HEK293 (cell line): ENCODE data around the gene CACNA1B.
A peak's percentile ranks its signal among the peaks of the same experiment; 100 is the strongest.

Experiments used
- CTCF ChIP-seq: fragments of 450-650 bp; formaldehyde crosslinking; IDR thresholded peaks from 2 replicates; pipeline ENCODE4 v1.5.1; 2016; ENCODE audit warnings: missing biosample characterization, missing genetic modification characterization
- GLIS2 ChIP-seq: fragments of 450-650 bp; formaldehyde crosslinking; IDR thresholded peaks from 2 replicates; pipeline ENCODE4 v1.5.1; 2016; ENCODE audit warnings: missing biosample characterization, missing genetic modification characterization
- KLF10 ChIP-seq: fragments of 450-650 bp; IDR thresholded peaks from 2 replicates; pipeline ENCODE4 v1.5.1; 2018; ENCODE audit warnings: missing biosample characterization, mild to moderate bottlenecking, missing genetic modification characterization
- KLF9 ChIP-seq: fragments of 450-650 bp; formaldehyde crosslinking; IDR thresholded peaks from 2 replicates; pipeline ENCODE4 v1.5.1; 2016; ENCODE audit warnings: missing biosample characterization, missing genetic modification characterization, low read depth
- MEIS1 ChIP-seq: sonication (generic); formaldehyde crosslinking; IDR thresholded peaks from 2 replicates; pipeline ENCODE4 v1.8.1; 2022; ENCODE audit warnings: missing genetic modification reagents, mild to moderate bottlenecking, borderline replicate concordance
- MZF1 ChIP-seq: fragments of 450-650 bp; formaldehyde crosslinking; IDR thresholded peaks from 2 replicates; pipeline ENCODE4 v1.5.1; 2017; ENCODE audit warnings: missing biosample characterization, missing genetic modification characterization, borderline replicate concordance
- RBAK ChIP-seq: fragments of 450-650 bp; formaldehyde crosslinking; IDR thresholded peaks from 2 replicates; pipeline ENCODE4 v1.5.1; 2016; ENCODE audit warnings: missing biosample characterization, missing genetic modification characterization
- SP2 ChIP-seq: fragments of 450-650 bp; formaldehyde crosslinking; IDR thresholded peaks from 2 replicates; pipeline ENCODE4 v1.5.1; 2016; ENCODE audit warnings: missing biosample characterization, missing genetic modification characterization
- ZBTB1 ChIP-seq: fragments of 450-650 bp; formaldehyde crosslinking; IDR thresholded peaks from 2 replicates; pipeline ENCODE4 v1.5.1; 2016; ENCODE audit warnings: missing biosample characterization, missing genetic modification characterization
- ZBTB11 ChIP-seq: fragments of 450-650 bp; formaldehyde crosslinking; conservative IDR thresholded peaks from 2 replicates; pipeline ENCODE4 v1.5.1; 2016; ENCODE audit warnings: low read depth, missing biosample characterization, missing genetic modification characterization
- ZBTB20 ChIP-seq: fragments of 450-650 bp; formaldehyde crosslinking; IDR thresholded peaks from 2 replicates; pipeline ENCODE4 v1.5.1; 2016; ENCODE audit warnings: missing biosample characterization, missing genetic modification characterization
- ZBTB21 ChIP-seq: fragments of 450-650 bp; formaldehyde crosslinking; IDR thresholded peaks from 2 replicates; pipeline ENCODE4 v1.5.1; 2017; ENCODE audit warnings: missing biosample characterization, missing genetic modification characterization
- ZBTB8A ChIP-seq: fragments of 450-650 bp; formaldehyde crosslinking; IDR thresholded peaks from 2 replicates; pipeline ENCODE4 v1.5.1; 2016; ENCODE audit warnings: missing biosample characterization, missing genetic modification characterization
- ZFP69B ChIP-seq: fragments of 450-650 bp; formaldehyde crosslinking; IDR thresholded peaks from 2 replicates; pipeline ENCODE4 v1.5.1; 2016; ENCODE audit warnings: missing biosample characterization, missing genetic modification characterization
- ZIC2 ChIP-seq: fragments of 450-650 bp; formaldehyde crosslinking; IDR thresholded peaks from 2 replicates; pipeline ENCODE4 v1.5.1; 2016; ENCODE audit warnings: missing biosample characterization, missing genetic modification characterization
- ZNF112 ChIP-seq: fragments of 450-650 bp; formaldehyde crosslinking; IDR thresholded peaks from 2 replicates; pipeline ENCODE4 v1.5.0; 2017; ENCODE audit warnings: missing biosample characterization, missing genetic modification characterization
- ZNF133 ChIP-seq: fragments of 450-650 bp; formaldehyde crosslinking; IDR thresholded peaks from 2 replicates; pipeline ENCODE4 v1.5.1; 2016; ENCODE audit warnings: missing biosample characterization, missing genetic modification characterization
- ZNF148 ChIP-seq: fragments of 450-650 bp; formaldehyde crosslinking; IDR thresholded peaks from 2 replicates; pipeline ENCODE4 v1.5.0; 2017; ENCODE audit warnings: missing biosample characterization, missing genetic modification characterization, borderline replicate concordance
- ZNF157 ChIP-seq: fragments of 450-650 bp; formaldehyde crosslinking; IDR thresholded peaks from 2 replicates; pipeline ENCODE4 v1.5.1; 2016; ENCODE audit warnings: missing biosample characterization, missing genetic modification characterization
- ZNF202 ChIP-seq: fragments of 450-650 bp; formaldehyde crosslinking; IDR thresholded peaks from 2 replicates; pipeline ENCODE4 v1.5.1; 2016; ENCODE audit warnings: missing biosample characterization, missing genetic modification characterization, borderline replicate concordance
- ZNF211 ChIP-seq: fragments of 450-650 bp; formaldehyde crosslinking; IDR thresholded peaks from 2 replicates; pipeline ENCODE4 v1.5.1; 2016; ENCODE audit warnings: low read depth, missing biosample characterization, missing genetic modification characterization
- ZNF239 ChIP-seq: fragments of 450-650 bp; formaldehyde crosslinking; IDR thresholded peaks from 2 replicates; pipeline ENCODE4 v1.5.1; 2016; ENCODE audit warnings: missing biosample characterization, missing genetic modification characterization
- ZNF266 ChIP-seq: fragments of 450-650 bp; formaldehyde crosslinking; IDR thresholded peaks from 2 replicates; pipeline ENCODE4 v1.5.1; 2016; ENCODE audit warnings: missing biosample characterization, missing genetic modification characterization, low read depth
- ZNF274 ChIP-seq, 2 experiments: fragments of 200-500 bp in 1 of 2; fragments of 450-650 bp in 1 of 2; sonication (Bioruptor generic) in 1 of 2; formaldehyde crosslinking in 1 of 2; IDR thresholded peaks; 2 replicates each; pipeline versions ENCODE4 v1.5.1 to v1.6.1; 2014 to 2016; ENCODE audit warnings: borderline replicate concordance in 1 of 2, inconsistent platforms in 1 of 2, low read length in 1 of 2, missing biosample characterization in 1 of 2, missing genetic modification characterization in 1 of 2
- ZNF555 ChIP-seq: fragments of 450-650 bp; formaldehyde crosslinking; conservative IDR thresholded peaks from 2 replicates; pipeline ENCODE4 v1.5.1; 2017; ENCODE audit warnings: missing biosample characterization, mild to moderate bottlenecking, missing genetic modification characterization, inconsistent platforms
- ZNF580 ChIP-seq: fragments of 450-650 bp; formaldehyde crosslinking; IDR thresholded peaks from 2 replicates; pipeline ENCODE4 v1.5.1; 2016; ENCODE audit warnings: missing biosample characterization, missing genetic modification characterization
- TF ChIP-seq, protein P1 (sequence below): fragments of 450-650 bp; formaldehyde crosslinking; IDR thresholded peaks from 2 replicates; pipeline ENCODE4 v1.5.1; 2017; ENCODE audit warnings: missing biosample characterization, missing genetic modification characterization
- TF ChIP-seq, protein P2 (sequence below): fragments of 450-650 bp; formaldehyde crosslinking; IDR thresholded peaks from 2 replicates; pipeline ENCODE4 v1.5.1; 2016; ENCODE audit warnings: missing biosample characterization, missing genetic modification characterization

CACNA1B gene

GRCh38 chr9:137878146-137878941 is 762 bp downstream of the CACNA1B start (continued):
- TF ChIP-seq ZNF266: no peak
- TF ChIP-seq, protein P1, sequence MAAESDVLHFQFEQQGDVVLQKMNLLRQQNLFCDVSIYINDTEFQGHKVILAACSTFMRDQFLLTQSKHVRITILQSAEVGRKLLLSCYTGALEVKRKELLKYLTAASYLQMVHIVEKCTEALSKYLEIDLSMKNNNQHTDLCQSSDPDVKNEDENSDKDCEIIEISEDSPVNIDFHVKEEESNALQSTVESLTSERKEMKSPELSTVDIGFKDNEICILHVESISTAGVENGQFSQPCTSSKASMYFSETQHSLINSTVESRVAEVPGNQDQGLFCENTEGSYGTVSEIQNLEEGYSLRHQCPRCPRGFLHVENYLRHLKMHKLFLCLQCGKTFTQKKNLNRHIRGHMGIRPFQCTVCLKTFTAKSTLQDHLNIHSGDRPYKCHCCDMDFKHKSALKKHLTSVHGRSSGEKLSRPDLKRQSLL (tag by site-specific recombination): no peak
- no peak for TF ChIP-seq MZF1 (tag by site-specific recombination)
- no peak for TF ChIP-seq RBAK
- TF ChIP-seq ZNF555 (tag by site-specific recombination): no peak
- TF ChIP-seq ZNF580 (tag by site-specific recombination): no peak
- TF ChIP-seq ZNF133 (tag by site-specific recombination): no peak
- TF ChIP-seq MEIS1 (CRISPR knock-in tag): no peak
- peak; percentile 55; the same call in 1 of the 2 replicates for TF ChIP-seq ZBTB20
- TF ChIP-seq ZBTB8A: 0 out of 2 replicates have a peak, but pooled peaks have one; percentile 18
- TF ChIP-seq ZNF239: no peak
- TF ChIP-seq ZBTB1 (tag by site-specific recombination): no peak
- TF ChIP-seq KLF10 (tag by site-specific recombination): 0 out of 2 replicates have a peak, but pooled peaks have one; percentile 20
- TF ChIP-seq ZNF112 (tag by site-specific recombination): no peak
- no peak for TF ChIP-seq ZNF148 (tag by site-specific recombination)
- no peak for TF ChIP-seq ZNF202 (tag by site-specific recombination)
- TF ChIP-seq SP2 (tag by site-specific recombination): no peak
- TF ChIP-seq ZFP69B (tag by site-specific recombination): no peak
- TF ChIP-seq GLIS2 (tag by site-specific recombination): peak; percentile 80
- no peak for TF ChIP-seq ZIC2 (tag by site-specific recombination)
- TF ChIP-seq ZNF157 (tag by site-specific recombination): no peak
- TF ChIP-seq CTCF (tag by site-specific recombination): peak; percentile 35; the same call in 1 of the 2 replicates
- no peak for TF ChIP-seq ZNF211 (tag by site-specific recombination)
- no peak for TF ChIP-seq ZNF274 (IDR thresholded peaks at IDR 0.05; ENCODE audit: low read length)
- TF ChIP-seq ZNF274 (tag by site-specific recombination; IDR thresholded peaks at IDR 0.05; ENCODE audit: borderline replicate concordance): no peak
- no peak for TF ChIP-seq ZBTB21 (tag by site-specific recombination)
- TF ChIP-seq, protein P2, sequence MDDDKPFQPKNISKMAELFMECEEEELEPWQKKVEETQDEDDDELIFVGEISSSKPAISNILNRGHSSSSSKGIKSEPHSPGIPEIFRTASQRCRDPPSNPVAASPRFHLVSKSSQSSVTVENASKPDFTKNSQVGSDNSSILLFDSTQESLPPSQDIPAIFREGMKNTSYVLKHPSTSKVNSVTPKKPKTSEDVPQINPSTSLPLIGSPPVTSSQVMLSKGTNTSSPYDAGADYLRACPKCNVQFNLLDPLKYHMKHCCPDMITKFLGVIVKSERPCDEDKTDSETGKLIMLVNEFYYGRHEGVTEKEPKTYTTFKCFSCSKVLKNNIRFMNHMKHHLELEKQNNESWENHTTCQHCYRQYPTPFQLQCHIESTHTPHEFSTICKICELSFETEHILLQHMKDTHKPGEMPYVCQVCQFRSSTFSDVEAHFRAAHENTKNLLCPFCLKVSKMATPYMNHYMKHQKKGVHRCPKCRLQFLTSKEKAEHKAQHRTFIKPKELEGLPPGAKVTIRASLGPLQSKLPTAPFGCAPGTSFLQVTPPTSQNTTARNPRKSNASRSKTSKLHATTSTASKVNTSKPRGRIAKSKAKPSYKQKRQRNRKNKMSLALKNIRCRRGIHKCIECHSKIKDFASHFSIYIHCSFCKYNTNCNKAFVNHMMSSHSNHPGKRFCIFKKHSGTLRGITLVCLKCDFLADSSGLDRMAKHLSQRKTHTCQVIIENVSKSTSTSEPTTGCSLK: no peak
- TF ChIP-seq KLF9 (tag by site-specific recombination): no peak
- TF ChIP-seq ZBTB11 (tag by site-specific recombination): no peak
